ENCODE data around the gene NALCN.

DNA sequence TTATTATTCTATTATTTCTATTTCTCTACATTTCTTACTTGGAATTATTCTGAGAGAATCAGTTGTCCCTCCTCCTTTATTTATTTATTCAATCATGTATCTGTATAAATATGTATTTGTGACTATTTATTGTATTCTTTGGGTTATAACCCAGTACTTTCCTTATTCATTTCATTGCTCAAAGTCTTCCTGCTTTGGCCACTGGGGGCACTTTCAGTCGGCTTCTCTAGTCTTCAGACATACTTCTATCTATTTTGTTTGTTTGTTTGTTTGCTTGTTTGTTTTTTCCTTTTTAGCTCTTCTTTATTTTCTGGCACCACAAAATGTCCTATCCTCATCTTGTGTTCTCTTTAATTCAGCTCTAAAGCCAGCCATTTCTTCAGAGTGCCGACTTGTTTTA is 260.4 kb downstream of the NALCN start:
- TF ChIP-seq POLR2A (IDR thresholded peaks at IDR 0.05) = no peak
- TF ChIP-seq, protein P1, sequence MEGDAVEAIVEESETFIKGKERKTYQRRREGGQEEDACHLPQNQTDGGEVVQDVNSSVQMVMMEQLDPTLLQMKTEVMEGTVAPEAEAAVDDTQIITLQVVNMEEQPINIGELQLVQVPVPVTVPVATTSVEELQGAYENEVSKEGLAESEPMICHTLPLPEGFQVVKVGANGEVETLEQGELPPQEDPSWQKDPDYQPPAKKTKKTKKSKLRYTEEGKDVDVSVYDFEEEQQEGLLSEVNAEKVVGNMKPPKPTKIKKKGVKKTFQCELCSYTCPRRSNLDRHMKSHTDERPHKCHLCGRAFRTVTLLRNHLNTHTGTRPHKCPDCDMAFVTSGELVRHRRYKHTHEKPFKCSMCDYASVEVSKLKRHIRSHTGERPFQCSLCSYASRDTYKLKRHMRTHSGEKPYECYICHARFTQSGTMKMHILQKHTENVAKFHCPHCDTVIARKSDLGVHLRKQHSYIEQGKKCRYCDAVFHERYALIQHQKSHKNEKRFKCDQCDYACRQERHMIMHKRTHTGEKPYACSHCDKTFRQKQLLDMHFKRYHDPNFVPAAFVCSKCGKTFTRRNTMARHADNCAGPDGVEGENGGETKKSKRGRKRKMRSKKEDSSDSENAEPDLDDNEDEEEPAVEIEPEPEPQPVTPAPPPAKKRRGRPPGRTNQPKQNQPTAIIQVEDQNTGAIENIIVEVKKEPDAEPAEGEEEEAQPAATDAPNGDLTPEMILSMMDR (IDR thresholded peaks at IDR 0.05) = peak in 4 of 6 experiments; percentile 9 to 18 (median 16)

Measured in esophagus squamous epithelium (tissue), 4 donors.